Kidney tubule cell (primary cell): ENCODE measurements around the gene SSTR4.
"Not testable (repeated sequence)": the region's sequence is repeated elsewhere in the genome, so short reads cannot be mapped to it uniquely, and the experiment has no call there.

ENCODE experiments used
- DNase-seq: peaks from one replicate; pipeline ENCODE4 v3.0.0-alpha.2; 2018; ENCODE audit warnings: low spot score

SSTR4 gene

DNA sequence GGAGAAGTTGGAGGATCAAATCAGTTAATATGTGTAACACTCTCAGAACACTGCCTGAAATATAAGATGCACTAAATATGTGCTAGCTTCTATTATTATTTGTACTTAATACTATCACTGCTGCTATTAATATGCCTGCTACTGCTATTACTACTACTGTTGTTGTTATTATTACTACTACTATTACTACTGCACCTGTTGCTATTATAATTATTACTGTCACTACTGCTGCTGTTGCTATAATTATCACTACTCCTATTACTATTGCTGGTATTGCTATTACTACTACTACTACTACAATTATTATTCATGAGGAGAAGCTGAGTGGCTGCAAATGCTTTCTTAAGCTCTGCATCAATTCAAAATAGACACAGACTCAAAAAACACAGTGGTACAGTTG, 16.7 kb upstream of the SSTR4 start:
- DNase-seq, result no peak

DNA sequence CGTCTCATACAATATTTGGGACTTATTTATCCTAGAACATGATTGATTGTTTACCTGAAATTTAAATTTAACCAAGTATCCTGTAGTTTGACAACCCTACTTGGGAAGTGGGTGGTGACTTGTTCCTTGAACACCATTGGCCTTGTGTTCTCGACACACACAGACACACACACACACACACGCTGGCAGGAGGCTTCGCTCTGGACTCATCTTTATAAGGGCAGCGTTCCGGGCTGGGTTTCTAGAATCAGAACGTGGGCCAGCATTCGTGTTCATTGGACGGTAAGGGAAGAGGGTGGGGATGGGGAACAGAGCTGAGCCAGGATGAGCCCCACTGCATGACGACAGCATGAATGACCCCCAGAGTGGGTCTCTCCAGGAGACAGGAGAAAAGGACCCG, 16.2 kb upstream of the SSTR4 start:
- no peak for DNase-seq

DNA sequence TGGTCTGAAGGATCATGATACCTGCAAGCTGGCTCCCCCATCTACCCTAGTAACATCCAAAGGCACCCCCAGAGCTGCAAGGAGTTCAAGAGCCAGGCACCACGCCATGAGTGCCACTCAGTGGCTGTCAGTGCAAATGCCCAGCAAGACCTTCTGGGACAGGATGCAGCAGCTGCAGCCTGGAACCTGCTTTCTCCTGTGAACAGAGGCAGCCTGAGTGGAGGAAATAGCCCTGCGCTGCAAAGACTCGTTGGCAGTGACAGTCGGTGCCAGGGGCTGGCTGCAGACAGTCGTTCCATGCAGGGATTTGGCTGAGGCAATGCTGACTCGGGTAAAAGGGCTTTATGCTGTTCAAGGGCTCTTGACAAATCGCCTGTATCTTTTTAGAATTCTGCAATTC, 15.7 kb upstream of the SSTR4 start:
- DNase-seq, result no peak

DNA sequence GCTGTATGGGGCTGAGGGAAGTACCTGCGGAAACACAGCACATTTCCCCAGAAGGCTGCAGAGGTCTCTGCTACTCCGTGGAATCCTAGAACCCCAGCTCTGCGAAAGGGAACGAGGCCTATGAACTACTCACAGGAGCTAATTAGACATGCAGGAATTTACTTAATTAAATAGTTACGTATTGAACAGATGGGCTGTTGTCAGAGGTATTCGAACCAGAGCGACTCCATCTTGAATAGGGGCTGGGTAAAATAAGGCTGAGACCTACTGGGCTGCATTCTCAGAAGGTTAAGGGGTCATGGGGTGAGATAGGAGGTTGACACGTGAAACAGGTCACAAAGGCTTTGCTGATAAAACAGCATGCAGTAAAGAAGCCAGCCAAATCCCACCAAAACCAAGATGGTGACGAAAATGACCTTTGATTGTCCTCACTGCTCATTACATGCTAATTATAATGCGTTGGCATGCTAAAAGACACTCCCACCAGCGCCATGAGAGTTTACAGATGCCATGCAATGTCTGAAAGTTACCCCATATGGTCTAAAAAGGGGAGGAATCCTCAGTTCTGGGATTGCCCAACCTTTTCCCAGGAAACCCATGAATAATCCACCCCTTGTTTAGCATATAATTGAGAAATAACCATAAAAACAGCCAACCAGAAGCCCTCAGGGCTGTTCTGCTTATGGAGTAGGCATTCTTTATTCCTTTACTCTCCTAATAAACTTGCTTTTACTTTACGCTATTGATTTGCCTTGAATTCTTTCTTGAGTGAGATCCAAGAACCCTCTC, 14.7 kb upstream of the SSTR4 start:
- DNase-seq, result no peak

DNA sequence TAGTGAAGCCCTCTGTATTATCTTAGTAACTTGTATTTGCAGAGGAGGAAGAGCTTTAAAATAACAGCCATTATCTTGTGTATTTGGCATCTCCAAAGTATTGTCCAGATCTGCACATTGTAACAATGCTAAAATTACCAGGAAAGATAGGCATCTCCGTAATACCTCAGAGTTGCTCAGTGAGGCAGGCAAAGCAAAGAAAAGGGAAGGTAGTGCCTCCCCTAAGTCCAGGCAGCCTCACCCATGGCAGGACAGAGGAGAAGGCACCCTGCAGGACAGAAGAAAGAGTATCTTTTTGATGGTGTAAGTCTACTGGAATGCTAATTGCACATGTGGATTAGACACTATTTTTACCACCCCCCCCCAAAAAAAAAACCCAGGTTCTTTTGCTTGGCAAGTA, 13.6 kb upstream of the SSTR4 start:
- no peak for DNase-seq

DNA sequence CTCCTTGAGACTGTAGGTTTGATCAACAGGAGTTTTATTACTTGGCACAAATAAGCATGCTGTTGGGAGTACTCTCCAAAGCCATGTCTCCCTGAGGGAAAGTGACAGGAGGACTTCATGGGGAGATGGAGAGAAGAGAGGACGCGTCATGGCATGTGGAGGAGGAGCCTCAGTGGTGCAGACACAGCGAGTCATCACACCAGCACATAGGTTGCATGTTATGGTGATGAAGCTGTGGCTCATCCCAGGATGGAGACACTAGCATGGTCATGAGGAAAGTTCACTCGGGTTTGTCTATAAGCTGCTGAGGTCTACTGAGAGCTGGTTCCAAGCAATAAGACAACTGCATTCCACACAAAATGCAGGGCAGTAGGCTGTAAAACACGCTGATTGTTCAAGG, 13.2 kb upstream of the SSTR4 start:
- DNase-seq, result peak; percentile 49

DNA sequence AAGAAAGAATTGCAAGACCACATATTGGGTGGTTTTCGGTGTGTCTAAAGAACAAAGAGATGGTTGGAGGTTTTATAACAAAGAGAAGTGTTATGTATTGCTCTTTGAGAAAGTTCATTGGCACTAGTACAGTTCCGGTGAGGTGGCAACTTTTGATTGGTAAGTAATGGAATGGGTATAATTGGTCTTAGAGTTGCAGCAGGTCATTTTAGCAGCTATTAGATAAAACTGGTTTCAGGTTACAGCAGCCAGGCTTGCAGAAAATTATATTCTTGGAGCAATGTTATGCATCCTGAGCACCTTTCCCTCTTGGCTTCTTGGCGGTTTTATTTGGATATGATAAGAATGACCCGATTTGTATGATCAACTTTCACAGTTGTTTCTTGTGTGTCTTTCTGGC, 12.3 kb upstream of the SSTR4 start:
- DNase-seq, result no peak

DNA sequence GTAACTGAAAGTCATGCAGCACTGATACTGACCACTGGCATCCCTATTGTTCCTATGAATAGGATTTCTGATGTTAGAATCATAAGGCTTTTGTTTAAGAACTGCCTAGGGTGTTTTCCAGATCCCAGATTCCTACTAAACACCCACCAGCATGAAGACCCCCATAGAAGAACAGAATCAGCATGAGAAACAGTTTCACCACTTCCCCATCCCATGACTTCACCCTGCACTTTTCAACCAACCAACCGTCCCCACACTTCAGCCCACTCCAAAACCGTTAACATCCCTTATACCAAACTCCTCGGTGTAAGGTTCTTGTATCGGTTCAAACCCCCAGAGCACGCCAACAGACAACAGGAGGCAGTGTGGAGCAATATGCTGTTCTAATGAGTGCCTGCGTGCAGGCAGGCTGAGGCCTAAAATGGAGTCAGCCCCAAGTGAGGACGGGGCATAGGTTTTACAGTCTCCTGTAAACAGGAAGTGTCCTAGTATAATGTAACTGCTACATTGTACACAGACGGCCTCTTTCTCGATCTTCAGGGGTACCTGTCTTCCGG, 11.4 kb upstream of the SSTR4 start:
- peak; percentile 21 for DNase-seq

DNA sequence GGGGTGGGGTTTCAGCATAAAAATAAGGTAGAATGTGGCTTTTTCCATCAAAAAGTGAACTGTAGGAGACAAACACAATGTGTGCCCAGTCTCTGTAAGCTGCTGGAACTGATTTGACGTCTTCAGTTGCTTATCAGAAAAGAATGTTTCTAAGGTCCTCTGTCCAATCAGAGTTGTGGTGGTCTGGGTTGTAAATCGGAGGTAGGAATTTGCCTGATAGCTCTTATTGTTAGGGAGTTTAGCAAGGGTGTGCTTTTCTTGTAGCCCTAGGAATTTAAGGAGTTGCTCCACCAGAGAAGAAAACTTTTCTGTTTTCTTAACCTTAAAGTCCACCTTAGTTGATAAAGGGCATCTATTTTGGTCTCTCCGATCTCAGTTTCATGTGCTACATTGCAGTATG, 10.4 kb upstream of the SSTR4 start:
- no peak for DNase-seq

DNA sequence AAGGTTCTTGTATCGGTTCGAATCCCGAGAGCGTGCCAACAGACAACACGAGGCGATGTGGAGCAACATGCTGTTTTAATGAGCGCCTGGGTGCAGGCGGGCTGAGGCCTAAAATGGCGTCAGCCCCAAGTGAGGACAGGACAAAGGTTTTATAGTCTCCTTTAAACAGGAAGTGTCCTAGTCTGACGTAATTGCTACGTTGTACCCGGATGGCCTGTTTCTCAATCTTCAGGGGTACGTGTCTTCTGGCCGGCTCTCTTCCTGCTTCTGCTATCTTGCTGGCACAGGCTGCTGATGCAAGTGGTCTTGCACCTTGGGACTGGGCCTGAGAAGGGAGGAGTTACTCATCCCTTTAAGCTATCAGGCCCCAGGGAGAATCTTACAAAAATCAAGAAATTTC, 9.6 kb upstream of the SSTR4 start:
- DNase-seq, result not testable (repeated sequence)

DNA sequence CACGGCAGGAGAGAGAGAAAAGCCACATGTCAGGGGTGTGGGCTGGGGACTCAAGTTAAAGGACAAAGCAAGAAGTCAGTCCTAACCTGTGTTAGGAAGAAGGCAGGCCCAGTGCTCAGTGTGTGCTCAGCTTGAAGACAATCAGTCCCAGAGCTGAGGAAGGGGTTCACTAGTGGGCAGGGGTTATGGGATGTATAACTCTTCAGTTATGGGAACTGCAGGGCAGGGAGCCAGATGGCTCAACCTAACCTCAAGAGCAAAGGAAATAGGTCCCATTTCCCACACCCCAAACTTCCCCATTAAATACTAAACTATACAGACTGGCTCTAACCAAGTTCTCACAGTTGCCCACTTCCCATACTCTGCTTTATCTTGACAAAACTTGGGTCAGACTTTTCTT, 7.4 kb upstream of the SSTR4 start:
- no peak for DNase-seq

DNA sequence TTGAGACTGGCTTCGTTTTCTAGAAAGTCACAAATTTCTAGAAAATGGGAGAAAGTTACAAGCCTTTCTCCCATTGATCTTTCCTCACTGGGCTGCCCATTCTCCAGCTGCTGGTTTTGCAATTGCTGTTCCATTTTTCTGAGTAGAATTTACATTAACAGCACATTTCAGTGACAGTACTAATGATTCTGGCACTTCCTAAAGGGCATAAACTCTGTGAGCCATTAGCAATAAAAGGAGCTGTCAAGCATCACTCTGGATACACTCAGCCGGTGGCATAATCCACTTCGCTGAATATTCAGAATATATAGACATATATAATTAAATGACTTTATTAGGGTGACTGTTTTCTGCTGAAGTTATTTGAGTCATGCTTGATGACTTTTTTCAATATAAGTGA, 6.7 kb upstream of the SSTR4 start:
- DNase-seq, result no peak

DNA sequence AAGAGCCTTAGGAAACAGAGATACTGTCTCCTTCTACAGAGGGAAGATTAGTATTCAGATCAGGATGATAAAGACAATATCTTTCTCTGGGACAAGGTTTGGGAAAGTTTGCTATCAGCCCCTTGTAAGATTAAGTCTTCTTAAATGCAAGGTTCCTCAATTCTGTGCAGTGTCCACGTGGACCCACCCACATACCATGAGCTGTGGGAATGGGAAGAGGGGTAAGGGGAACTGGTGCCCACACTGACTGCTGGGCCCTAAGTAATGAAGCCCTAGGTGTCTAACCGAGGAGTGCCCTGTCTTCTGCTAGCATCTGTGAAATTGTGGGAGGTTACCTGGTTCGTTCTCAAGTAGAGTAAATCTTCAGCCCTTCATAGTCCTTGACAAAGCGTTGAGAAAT, 5.8 kb upstream of the SSTR4 start:
- no peak for DNase-seq

DNA sequence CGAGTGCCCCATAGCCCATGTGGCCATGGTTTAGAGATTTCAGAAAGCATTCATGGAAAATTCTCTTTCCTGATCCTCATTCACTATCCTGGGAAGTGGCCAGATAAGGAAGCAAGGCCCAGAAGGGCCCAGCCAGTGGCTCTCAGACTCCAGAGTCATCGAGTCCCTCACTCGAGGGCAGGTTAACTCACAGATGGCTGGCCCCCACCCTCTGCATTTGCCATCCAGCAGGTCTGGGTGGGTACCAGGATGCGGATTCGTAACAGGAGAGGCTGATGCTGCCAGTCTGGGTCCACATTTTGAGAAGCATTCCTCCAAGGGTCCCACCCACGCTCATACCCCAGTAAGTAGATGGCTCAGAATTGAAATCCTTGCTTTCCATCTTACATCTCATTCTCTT, 3.8 kb upstream of the SSTR4 start:
- DNase-seq, result no peak

DNA sequence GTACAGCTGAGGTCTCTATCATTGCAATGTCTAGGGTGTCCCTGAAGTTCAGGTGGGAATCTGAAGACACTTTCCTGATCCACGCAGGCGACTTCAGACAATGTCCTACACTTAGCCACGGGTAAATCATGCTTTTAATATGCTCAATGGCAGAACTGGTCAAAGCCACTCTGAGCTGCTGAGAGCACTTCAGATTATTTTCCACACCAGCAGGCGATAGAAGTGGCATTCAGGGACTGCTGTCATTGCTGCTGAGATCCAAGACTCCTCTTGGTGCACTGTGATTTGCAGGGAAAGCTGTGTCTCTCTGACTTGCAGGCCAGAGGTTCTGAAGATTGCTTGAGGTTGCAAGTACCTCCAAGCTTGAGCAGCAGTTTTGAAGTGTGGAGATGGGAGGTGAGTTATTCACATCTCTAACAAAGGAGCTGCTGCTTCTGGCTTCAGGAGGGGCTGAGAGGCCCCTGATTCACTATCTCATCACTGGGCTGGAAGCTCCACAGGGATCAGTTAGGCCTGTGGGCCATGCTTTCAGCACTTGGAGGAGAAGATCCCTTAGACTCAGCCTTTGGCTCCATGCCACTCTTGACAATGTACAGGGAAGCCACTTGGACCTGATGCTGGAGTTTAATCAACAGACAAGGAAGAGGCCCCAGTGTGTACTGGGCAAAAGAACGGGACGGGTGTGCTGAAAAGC, 2.9 kb upstream of the SSTR4 start:
- DNase-seq, result no peak

DNA sequence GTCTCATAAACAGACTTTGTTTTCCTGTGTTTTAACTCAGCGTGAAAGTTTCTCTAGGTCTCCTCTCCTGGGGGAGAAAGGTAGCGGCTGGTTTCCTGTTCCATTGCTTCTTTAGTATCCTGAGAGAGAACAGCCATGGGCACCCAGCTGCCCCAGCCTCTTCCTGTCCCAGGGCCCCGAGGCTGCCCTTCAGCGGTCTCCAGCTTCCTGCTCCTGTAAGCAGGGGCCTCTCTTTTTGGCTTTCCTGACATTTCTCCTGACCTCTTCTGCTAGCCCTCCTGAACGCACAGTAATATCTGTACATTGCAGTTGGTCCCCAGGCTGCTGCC, 2.4 kb upstream of the SSTR4 start:
- DNase-seq, result no peak

DNA sequence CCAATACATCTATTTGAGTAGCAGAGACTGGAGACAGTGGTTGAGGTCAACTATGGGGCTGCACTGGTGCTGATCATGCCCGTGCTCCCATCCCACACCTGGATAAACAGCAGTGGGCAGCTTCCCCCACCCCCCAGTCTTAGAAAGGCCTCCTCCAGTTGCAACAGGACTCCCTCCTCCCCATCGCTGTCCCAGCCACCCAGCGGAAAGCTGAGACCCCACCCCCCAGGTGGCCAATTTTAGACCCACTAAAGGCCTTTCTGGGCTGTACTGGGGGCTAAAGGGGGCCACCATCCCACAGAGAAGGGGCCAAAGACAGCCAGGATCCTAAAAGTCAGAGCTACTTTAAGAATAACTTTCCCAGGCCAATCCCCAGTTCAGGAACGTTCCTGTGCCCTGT, 1.2 kb upstream of the SSTR4 start:
- no peak for DNase-seq

DNA sequence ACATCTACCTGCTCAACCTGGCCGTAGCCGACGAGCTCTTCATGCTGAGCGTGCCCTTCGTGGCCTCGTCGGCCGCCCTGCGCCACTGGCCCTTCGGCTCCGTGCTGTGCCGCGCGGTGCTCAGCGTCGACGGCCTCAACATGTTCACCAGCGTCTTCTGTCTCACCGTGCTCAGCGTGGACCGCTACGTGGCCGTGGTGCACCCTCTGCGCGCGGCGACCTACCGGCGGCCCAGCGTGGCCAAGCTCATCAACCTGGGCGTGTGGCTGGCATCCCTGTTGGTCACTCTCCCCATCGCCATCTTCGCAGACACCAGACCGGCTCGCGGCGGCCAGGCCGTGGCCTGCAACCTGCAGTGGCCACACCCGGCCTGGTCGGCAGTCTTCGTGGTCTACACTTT, 619 bp downstream of the SSTR4 start:
- DNase-seq, result no peak

DNA sequence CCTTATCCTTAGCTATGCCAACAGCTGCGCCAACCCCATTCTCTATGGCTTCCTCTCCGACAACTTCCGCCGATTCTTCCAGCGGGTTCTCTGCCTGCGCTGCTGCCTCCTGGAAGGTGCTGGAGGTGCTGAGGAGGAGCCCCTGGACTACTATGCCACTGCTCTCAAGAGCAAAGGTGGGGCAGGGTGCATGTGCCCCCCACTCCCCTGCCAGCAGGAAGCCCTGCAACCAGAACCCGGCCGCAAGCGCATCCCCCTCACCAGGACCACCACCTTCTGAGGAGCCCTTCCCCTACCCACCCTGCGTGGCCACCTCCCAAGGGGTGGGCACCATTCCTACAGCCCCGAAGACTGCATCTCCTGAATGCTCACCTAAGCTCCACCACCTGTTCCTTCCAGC, 1.3 kb downstream of the SSTR4 start:
- DNase-seq, result no peak

DNA sequence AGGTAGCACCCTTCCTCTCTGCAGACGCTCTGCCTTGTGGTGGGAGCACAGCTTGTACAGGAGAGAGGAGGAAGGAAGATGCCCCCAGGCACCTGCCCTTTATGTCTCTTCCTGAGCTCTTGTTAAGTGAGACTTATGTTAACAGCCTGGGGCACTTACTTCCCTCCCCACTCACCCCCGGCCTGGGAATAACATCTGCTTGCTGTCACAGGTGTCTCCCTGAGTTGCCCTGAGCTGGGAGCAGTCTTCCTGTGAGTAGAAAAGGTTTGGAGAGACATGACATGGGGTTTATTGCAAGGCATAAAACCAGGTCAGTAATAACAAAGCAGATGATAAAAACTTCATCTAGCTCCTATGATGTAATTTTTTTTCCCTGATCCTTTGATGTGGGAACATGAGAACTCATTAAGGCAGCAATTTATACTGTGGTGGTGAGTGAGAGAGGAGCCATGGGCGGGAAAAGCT, 1.9 kb downstream of the SSTR4 start:
- DNase-seq, result no peak

DNA sequence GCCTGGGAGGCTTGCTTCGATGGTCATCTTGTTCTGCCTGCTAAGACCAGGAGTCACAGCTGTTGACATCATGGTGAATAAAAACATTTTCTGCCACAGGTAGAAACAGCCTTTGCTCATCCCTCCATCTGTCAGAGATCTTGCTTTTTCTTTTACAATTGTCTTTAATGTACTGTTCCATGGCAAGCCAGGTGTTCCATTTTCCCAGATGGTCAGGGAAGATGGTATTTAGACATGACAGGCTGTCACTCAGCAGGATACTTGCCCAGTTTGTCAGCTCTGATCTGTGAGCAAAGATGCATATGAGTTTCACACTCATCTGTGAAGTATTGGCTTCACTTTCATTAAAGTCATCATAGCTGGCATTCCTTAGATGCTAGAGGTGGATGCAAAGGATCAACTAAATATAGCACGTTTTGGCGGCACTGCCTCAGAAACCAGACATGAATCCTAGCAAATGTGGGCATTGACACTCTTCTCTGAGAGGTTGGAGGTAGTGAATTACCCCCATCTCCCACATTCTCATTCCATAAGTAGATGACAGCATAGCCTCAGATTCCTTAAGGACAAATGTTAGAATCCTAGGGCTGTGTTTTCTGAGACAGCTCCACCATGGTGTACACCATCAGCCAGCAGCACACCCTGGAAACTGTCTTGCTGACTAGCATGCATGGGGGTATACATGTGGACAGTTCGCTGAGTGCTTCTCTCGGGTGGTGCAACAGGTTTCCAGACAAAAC, 4.2 kb downstream of the SSTR4 start:
- DNase-seq, result peak; percentile 21

DNA sequence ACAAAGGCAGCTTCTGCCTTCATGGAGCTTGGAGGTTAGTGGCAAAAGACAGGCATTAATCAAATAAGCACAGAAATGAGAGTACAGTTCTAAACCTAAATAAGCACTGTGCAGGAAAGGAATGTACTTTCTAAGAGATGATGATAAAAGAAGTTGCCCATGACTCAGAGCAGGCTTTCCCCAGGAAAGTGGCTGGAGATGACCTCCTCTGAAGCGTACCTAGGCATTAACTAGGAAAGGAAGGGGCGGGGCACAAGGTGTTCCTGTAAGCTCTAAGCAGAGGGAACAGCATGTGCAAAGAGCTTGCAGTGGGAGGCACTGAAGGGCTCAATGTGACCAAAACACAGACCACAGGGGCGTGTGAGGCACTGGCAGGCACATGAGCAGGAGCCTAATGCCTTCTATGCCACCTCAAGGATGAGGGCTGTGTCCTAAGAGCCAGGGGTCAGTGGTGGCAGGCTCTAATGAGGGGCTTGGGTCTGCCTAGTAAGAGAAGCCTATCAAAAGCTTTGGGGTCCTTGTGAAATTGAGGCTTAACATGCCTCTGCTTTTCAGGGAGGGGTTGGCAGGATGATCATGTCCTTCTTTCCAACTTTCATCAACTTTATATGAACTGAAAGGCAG, 4.9 kb downstream of the SSTR4 start:
- DNase-seq, result peak; percentile 49

DNA sequence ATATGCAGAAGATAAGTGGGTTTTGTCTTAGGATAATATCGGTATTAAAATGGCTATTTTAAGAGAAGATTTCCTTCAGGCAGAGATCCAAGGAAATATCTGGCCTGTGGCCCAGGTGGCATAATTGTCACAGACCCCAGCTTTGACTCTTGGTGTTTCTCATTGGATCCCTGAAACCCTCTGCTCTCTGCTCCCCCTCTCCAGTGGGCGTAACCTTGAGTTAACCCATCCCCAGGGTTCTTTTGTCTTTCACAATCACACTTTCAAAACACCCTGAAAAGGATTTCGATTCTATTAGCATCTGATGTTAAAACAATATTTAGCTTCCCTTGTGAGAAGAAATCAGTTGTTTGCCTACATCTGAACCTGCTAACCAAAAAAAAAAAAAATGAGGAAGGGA, 7.2 kb downstream of the SSTR4 start:
- no peak for DNase-seq
